Measurements from ENCODE around the gene KSR1. TPM values are rescaled to one million over a fixed set of nuclear protein-coding genes. Genes with fewer than 3 reads are reported as not detected.

The KSR1 gene
- total RNA-seq, 4 donors from 2014 or later = 17.7 to 77.0 (median 34.6) TPM

- Histone ChIP-seq H3K4me3 (no peak overlapping the region), H3K9me3 (no peaks in the 10 kb centered on the region), H3K36me3 (no peaks in the 10 kb centered on the region), H3K4me1 (no peaks in the 10 kb centered on the region), H3K27me3 (no peaks in the 10 kb centered on the region), H3K27ac (no peak overlapping the region)
- no peak for TF ChIP-seq POLR2A (IDR thresholded peaks at IDR 0.05)
- DNase-seq = no peak
- intact Hi-C loops (cut with DNase I; ENCODE audit: low total_unique reads) = no loop called here
These were observed 46.5 kb downstream of the KSR1 start for GRCh38 chr17:27502526-27503324.

GRCh38 chr17:27503611-27504010 lies 47.4 kb downstream of the KSR1 start:
- no peak for DNase-seq
- H3K4me1 ChIP-seq = no peaks in the 10 kb centered on the region
- no peaks in the 10 kb centered on the region for H3K27me3 ChIP-seq
- no peak overlapping the region for H3K4me3 ChIP-seq
- TF ChIP-seq POLR2A (IDR thresholded peaks at IDR 0.05) (no peak), CTCF (IDR thresholded peaks at IDR 0.05) (no peak)
- intact Hi-C loops (cut with DNase I; ENCODE audit: low total_unique reads) = no loop called here
- H3K9me3 ChIP-seq = no peaks in the 10 kb centered on the region
- no peak overlapping the region for H3K27ac ChIP-seq
- H3K36me3 ChIP-seq = no peaks in the 10 kb centered on the region

GRCh38 chr17:27504188-27504995 lies 48.1 kb downstream of the KSR1 start:
- intact Hi-C loops (cut with DNase I; ENCODE audit: low total_unique reads) = no loop called here
- Histone ChIP-seq H3K4me3 (no peak overlapping the region), H3K36me3 (no peaks in the 10 kb centered on the region), H3K4me1 (no peaks in the 10 kb centered on the region), H3K27me3 (no peaks in the 10 kb centered on the region), H3K9me3 (no peaks in the 10 kb centered on the region), H3K27ac (no peak overlapping the region)
- DNase-seq = no peak
- TF ChIP-seq POLR2A (IDR thresholded peaks at IDR 0.05) = no peak
- TF ChIP-seq CTCF (IDR thresholded peaks at IDR 0.05) = no peak

- intact Hi-C loops (cut with DNase I; ENCODE audit: low total_unique reads) = no loop called here
- Histone ChIP-seq H3K27me3 (no peaks in the 10 kb centered on the region), H3K27ac (no peak overlapping the region), H3K36me3 (no peaks in the 10 kb centered on the region), H3K4me3 (no peak overlapping the region), H3K4me1 (no peaks in the 10 kb centered on the region), H3K9me3 (no peaks in the 10 kb centered on the region)
- DNase-seq = no peak
- TF ChIP-seq CTCF (IDR thresholded peaks at IDR 0.05) = no peak
- no peak for TF ChIP-seq POLR2A (IDR thresholded peaks at IDR 0.05)
These were observed 50.3 kb downstream of the KSR1 start for GRCh38 chr17:27506348-27507218.

GRCh38 chr17:27511168-27511883 lies 55.1 kb downstream of the KSR1 start:
- no peak overlapping the region for H3K4me3 ChIP-seq
- H3K36me3 ChIP-seq = no peaks in the 10 kb centered on the region
- H3K27ac ChIP-seq = no peak overlapping the region
- H3K4me1 ChIP-seq = peaks cover 0 to 3% of the 10 kb centered on the region in 2 donors
- TF ChIP-seq POLR2A (IDR thresholded peaks at IDR 0.05) (no peak), CTCF (IDR thresholded peaks at IDR 0.05) (no peak)
- DNase-seq = no peak
- no peaks in the 10 kb centered on the region for H3K27me3 ChIP-seq
- no peaks in the 10 kb centered on the region for H3K9me3 ChIP-seq
- intact Hi-C loops (cut with DNase I; ENCODE audit: low total_unique reads) = no loop called here

Data from uterus (tissue), 4 donors.